Measurements from ENCODE around the gene CLN6.

Gene CLN6

GRCh38 chr15:68252925-68253534 is 23.5 kb upstream of the CLN6 start:
- H2AFZ ChIP-seq (ENCODE audit: insufficient read depth, low read length, poor library complexity) = no peak overlapping the region
- H3K18ac ChIP-seq (ENCODE audit: low read length) = no peak overlapping the region
- H3K4ac ChIP-seq (ENCODE audit: low read depth, low read length) = no peak overlapping the region
- no CpG with 5 or more reads among the region's 7 CpGs for WGBS (ENCODE audit: extremely low coverage, insufficient coverage, insufficient read length)
- peaks cover 0 to 2% of the 10 kb centered on the region in 2 experiments for H3K4me1 ChIP-seq (ENCODE audit: control insufficient read depth in 1 of 2, insufficient read depth in 2 of 2, low read length in 2 of 2)
- H3K27ac ChIP-seq (ENCODE audit: low read depth, low read length) = no peak overlapping the region
- H3K4me2 ChIP-seq (ENCODE audit: low read length) = no peak overlapping the region
- H2BK12ac ChIP-seq (ENCODE audit: low read length) = no peak overlapping the region
- H3K9me3 ChIP-seq (ENCODE audit: insufficient read depth, low read depth, low read length) = no peaks in the 10 kb centered on the region
- no peak overlapping the region for H3K14ac ChIP-seq (ENCODE audit: low read length)
- H3K79me1 ChIP-seq (ENCODE audit: low read length) = peaks cover 8% of the 10 kb centered on the region
- no peak overlapping the region for H2BK120ac ChIP-seq (ENCODE audit: insufficient read depth, low read length, poor library complexity)
- H3K9ac ChIP-seq (ENCODE audit: low read length) = no peak overlapping the region
- no peak overlapping the region for H4K8ac ChIP-seq (ENCODE audit: low read depth, low read length)
- DNase-seq = peak; percentile 60 to 94
- H2AK5ac ChIP-seq (ENCODE audit: low read length) = no peak overlapping the region
- no peak overlapping the region for H4K12ac ChIP-seq (ENCODE audit: low read depth, low read length)
- no peak overlapping the region for H3K23ac ChIP-seq (ENCODE audit: low read length)
- H3K79me2 ChIP-seq (ENCODE audit: control insufficient read depth, insufficient read depth, low read length, poor library complexity) = peaks cover 4% of the 10 kb centered on the region
- H3K36me3 ChIP-seq (ENCODE audit: control insufficient read depth in 1 of 2, insufficient read depth in 2 of 2, low read length in 2 of 2) = no peaks in the 10 kb centered on the region
- no peak overlapping the region for H2BK5ac ChIP-seq (ENCODE audit: low read depth, low read length, poor library complexity)
- H3K27me3 ChIP-seq (ENCODE audit: insufficient read depth, low read length) = no peaks in the 10 kb centered on the region
- H4K91ac ChIP-seq (ENCODE audit: low read depth, low read length) = no peak overlapping the region
- H3K4me3 ChIP-seq (ENCODE audit: low read depth, low read length) = no peak overlapping the region

DNA sequence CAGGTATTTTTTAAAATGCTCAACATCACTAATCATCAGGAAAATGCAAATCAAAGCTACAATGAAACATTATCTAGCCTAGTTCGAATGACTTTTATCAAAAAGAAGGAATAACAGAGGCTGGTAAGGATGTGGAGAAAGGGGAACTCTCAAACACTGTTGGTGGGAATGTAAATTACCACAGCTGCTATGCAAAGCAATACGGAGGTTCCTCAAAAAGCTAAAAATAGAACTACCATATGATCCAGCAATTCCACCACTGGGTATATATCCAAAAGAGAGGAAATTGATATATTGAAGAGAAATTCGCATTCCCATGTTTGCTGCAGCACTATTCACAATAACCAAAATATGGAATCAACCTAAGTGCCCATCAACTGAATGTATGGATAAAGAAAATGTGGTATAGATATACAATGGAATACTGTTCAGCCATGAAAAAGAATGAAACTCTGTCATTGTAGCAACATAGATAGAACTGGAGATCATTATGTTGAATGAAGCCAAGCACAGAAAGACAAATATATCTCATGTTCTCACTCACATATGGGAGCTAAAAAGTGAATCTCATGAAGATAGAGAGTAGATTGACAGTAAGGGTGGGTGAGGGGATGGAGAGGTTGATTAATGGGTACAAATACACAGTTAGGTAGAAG is 19.7 kb upstream of the CLN6 start:
- Histone ChIP-seq H3K79me2 (ENCODE audit: control insufficient read depth, insufficient read depth, low read length, poor library complexity) (no peaks in the 10 kb centered on the region), H3K14ac (ENCODE audit: low read length) (no peak overlapping the region), H3K23ac (ENCODE audit: low read length) (no peak overlapping the region), H3K36me3 (ENCODE audit: control insufficient read depth in 1 of 2, insufficient read depth in 2 of 2, low read length in 2 of 2) (no peaks in the 10 kb centered on the region), H3K9ac (ENCODE audit: low read length) (no peak overlapping the region), H3K4me3 (ENCODE audit: low read depth, low read length) (no peak overlapping the region), H4K12ac (ENCODE audit: low read depth, low read length) (no peak overlapping the region), H3K9me3 (ENCODE audit: insufficient read depth, low read depth, low read length) (no peaks in the 10 kb centered on the region), H3K4ac (ENCODE audit: low read depth, low read length) (no peak overlapping the region), H2BK12ac (ENCODE audit: low read length) (no peak overlapping the region), H3K79me1 (ENCODE audit: low read length) (no peaks in the 10 kb centered on the region), H3K27me3 (ENCODE audit: insufficient read depth, low read length) (no peaks in the 10 kb centered on the region), H2BK120ac (ENCODE audit: insufficient read depth, low read length, poor library complexity) (no peak overlapping the region), H4K8ac (ENCODE audit: low read depth, low read length) (no peak overlapping the region), H2AK5ac (ENCODE audit: low read length) (no peak overlapping the region), H3K27ac (ENCODE audit: low read depth, low read length) (no peak overlapping the region), H2AFZ (ENCODE audit: insufficient read depth, low read length, poor library complexity) (no peak overlapping the region), H3K18ac (ENCODE audit: low read length) (no peak overlapping the region), H3K4me1 (ENCODE audit: control insufficient read depth in 1 of 2, insufficient read depth in 2 of 2, low read length in 2 of 2) (no peaks in the 10 kb centered on the region), H3K4me2 (ENCODE audit: low read length) (no peak overlapping the region), H2BK5ac (ENCODE audit: low read depth, low read length, poor library complexity) (no peak overlapping the region), H4K91ac (ENCODE audit: low read depth, low read length) (no peak overlapping the region)
- WGBS (ENCODE audit: extremely low coverage, insufficient coverage, insufficient read length) = no CpG with 5 or more reads among the region's 3 CpGs
- no peak for DNase-seq

DNA sequence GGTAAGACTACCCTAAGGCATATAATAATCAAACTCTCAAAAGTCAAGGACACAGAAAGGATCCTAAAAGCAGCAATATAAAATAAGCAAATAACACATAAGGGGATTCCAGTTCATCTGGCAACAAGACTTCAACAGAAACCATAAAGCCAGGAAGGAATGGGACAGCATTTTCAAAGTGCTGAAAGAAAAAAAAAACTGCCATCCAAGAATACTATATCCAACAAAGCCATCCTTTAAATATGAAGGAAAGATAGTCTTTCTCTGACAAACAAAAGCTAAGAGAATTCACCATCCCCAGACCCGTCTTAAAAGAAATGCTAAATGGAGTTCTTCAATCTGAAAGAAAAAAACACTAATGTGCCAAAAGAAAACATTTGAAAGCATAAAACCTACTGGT is 14.7 kb upstream of the CLN6 start:
- H3K79me1 ChIP-seq (ENCODE audit: low read length) = no peaks in the 10 kb centered on the region
- no peaks in the 10 kb centered on the region for H3K9me3 ChIP-seq (ENCODE audit: insufficient read depth, low read depth, low read length)
- no peak overlapping the region for H2BK12ac ChIP-seq (ENCODE audit: low read length)
- H2BK5ac ChIP-seq (ENCODE audit: low read depth, low read length, poor library complexity) = no peak overlapping the region
- H3K4me2 ChIP-seq (ENCODE audit: low read length) = no peak overlapping the region
- H2AK5ac ChIP-seq (ENCODE audit: low read length) = no peak overlapping the region
- no peak overlapping the region for H3K27ac ChIP-seq (ENCODE audit: low read depth, low read length)
- no peak overlapping the region for H3K9ac ChIP-seq (ENCODE audit: low read length)
- no peak overlapping the region for H4K91ac ChIP-seq (ENCODE audit: low read depth, low read length)
- H3K4me3 ChIP-seq (ENCODE audit: low read depth, low read length) = no peak overlapping the region
- no peak overlapping the region for H3K23ac ChIP-seq (ENCODE audit: low read length)
- no peak overlapping the region for H3K14ac ChIP-seq (ENCODE audit: low read length)
- H3K36me3 ChIP-seq (ENCODE audit: control insufficient read depth in 1 of 2, insufficient read depth in 2 of 2, low read length in 2 of 2) = no peaks in the 10 kb centered on the region
- H4K12ac ChIP-seq (ENCODE audit: low read depth, low read length) = no peak overlapping the region
- no peaks in the 10 kb centered on the region for H3K27me3 ChIP-seq (ENCODE audit: insufficient read depth, low read length)
- no peaks in the 10 kb centered on the region for H3K4me1 ChIP-seq (ENCODE audit: control insufficient read depth in 1 of 2, insufficient read depth in 2 of 2, low read length in 2 of 2)
- DNase-seq = no peak
- H4K8ac ChIP-seq (ENCODE audit: low read depth, low read length) = no peak overlapping the region
- no peak overlapping the region for H3K18ac ChIP-seq (ENCODE audit: low read length)
- WGBS (ENCODE audit: extremely low coverage, insufficient coverage, insufficient read length) = no CpG with 5 or more reads among the region's 1 CpG
- no peaks in the 10 kb centered on the region for H3K79me2 ChIP-seq (ENCODE audit: control insufficient read depth, insufficient read depth, low read length, poor library complexity)
- no peak overlapping the region for H3K4ac ChIP-seq (ENCODE audit: low read depth, low read length)
- no peak overlapping the region for H2BK120ac ChIP-seq (ENCODE audit: insufficient read depth, low read length, poor library complexity)
- H2AFZ ChIP-seq (ENCODE audit: insufficient read depth, low read length, poor library complexity) = no peak overlapping the region

DNA sequence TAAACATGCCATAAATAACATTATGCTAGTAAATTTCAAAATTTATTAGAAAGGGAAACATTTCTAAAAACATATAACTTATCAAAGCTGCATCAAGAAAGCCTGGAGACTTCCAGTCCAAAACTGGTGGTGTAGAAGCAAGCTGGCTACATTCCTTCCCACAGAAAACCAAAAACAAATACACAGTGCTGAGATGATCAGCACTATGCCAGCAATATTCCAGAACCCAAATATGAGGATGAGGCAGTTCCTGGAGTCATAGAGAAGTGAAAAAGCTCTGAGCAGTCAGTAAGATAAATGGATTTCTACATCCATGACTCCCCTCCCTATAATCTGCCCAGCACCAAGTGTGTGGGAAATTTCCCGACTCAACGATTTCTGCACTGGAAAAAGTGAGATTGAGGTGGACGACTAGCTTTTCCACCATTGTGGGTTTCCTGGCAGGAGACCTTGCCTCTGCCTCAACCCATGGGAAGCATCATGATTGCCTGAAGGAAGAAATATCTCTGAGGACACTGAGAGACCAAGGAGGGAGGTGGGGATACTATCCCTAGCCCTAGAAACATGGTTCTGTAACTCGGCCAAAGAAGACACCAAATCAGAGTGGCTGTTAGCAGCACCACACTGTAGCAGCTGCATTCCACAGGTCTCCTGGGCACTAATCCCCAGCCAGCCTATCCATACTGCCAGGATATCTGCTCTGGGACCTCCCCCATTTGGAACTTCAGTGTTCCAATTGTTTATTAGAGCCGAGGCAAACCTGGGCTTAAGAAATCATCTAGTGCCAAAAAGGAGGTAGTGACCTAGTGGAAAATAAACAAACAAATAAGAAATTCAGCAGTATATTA is 11.8 kb upstream of the CLN6 start:
- Histone ChIP-seq H3K23ac (ENCODE audit: low read length) (no peak overlapping the region), H3K27me3 (ENCODE audit: insufficient read depth, low read length) (no peaks in the 10 kb centered on the region), H4K91ac (ENCODE audit: low read depth, low read length) (no peak overlapping the region), H4K8ac (ENCODE audit: low read depth, low read length) (no peak overlapping the region), H4K12ac (ENCODE audit: low read depth, low read length) (no peak overlapping the region), H3K4ac (ENCODE audit: low read depth, low read length) (no peak overlapping the region), H3K14ac (ENCODE audit: low read length) (no peak overlapping the region), H3K27ac (ENCODE audit: low read depth, low read length) (no peak overlapping the region), H2AFZ (ENCODE audit: insufficient read depth, low read length, poor library complexity) (no peak overlapping the region), H3K9me3 (ENCODE audit: insufficient read depth, low read depth, low read length) (no peaks in the 10 kb centered on the region), H3K36me3 (ENCODE audit: control insufficient read depth in 1 of 2, insufficient read depth in 2 of 2, low read length in 2 of 2) (no peaks in the 10 kb centered on the region), H2BK120ac (ENCODE audit: insufficient read depth, low read length, poor library complexity) (no peak overlapping the region), H2AK5ac (ENCODE audit: low read length) (no peak overlapping the region), H2BK12ac (ENCODE audit: low read length) (no peak overlapping the region), H3K4me2 (ENCODE audit: low read length) (no peak overlapping the region), H3K9ac (ENCODE audit: low read length) (no peak overlapping the region), H2BK5ac (ENCODE audit: low read depth, low read length, poor library complexity) (no peak overlapping the region), H3K79me1 (ENCODE audit: low read length) (no peaks in the 10 kb centered on the region), H3K4me1 (ENCODE audit: control insufficient read depth in 1 of 2, insufficient read depth in 2 of 2, low read length in 2 of 2) (no peaks in the 10 kb centered on the region), H3K18ac (ENCODE audit: low read length) (no peak overlapping the region), H3K79me2 (ENCODE audit: control insufficient read depth, insufficient read depth, low read length, poor library complexity) (no peaks in the 10 kb centered on the region), H3K4me3 (ENCODE audit: low read depth, low read length) (no peak overlapping the region)
- no peak for DNase-seq
- WGBS (ENCODE audit: extremely low coverage, insufficient coverage, insufficient read length) = no CpG with 5 or more reads among the region's 5 CpGs
